HepG2 (cell line): Measurements from ENCODE around the gene KLF16. TPM values are rescaled to one million over a fixed set of nuclear protein-coding genes. Genes with fewer than 3 reads are reported as not detected.
A peak's percentile ranks its signal among the peaks of the same experiment; 100 is the strongest.

Source experiments
- ATAC-seq: fragments of 200-7000 bp; cut with Tn5 transposase; 3 replicates; pipeline ENCODE4 v1.9.1; 2020; ENCODE audit warnings: mild to moderate bottlenecking, moderate library complexity
- BruUV-seq: library from RNA; stranded (reverse); fragments of 400-500 nt; replicated peaks from 2 replicates; lab custom pipeline; 2021; lab: Mats Ljungman, UMichigan
- CTCF ChIA-PET: fragments of 300-600 bp; formaldehyde crosslinking; extraction: SDS; loops from one replicate; lab custom pipeline; 2021; ENCODE audit warnings: low total read pairs, inconsistent platforms, low intra/inter-chr PET ratio; lab: Yijun Ruan, JAX
- POLR2A ChIA-PET: fragments of 350-600 bp; sonication (Branson Sonifier 250); formaldehyde crosslinking; loops from one replicate; lab custom pipeline; 2020; ENCODE audit warnings: antibody characterized with exemption, inconsistent platforms; lab: Yijun Ruan, JAX
- DNase-seq: peaks from one replicate; pipeline ENCODE4 v3.0.0-alpha.2; 2015; ENCODE audit warnings: low spot score
- FAIRE-seq: peaks from 3 replicates; lab custom pipeline; 2011; peaks lifted over from hg19 to GRCh38; lab: Jason Lieb, UNC
- H2AFZ ChIP-seq: one replicate; pipeline ENCODE4 v1.6.1; 2011; ENCODE audit warnings: low read length, inconsistent platforms
- H3K27ac ChIP-seq: fragments of 300-600 bp; 3 replicates; pipeline ENCODE4 v1.8.0; 2011; ENCODE audit warnings: mixed run types, mild to moderate bottlenecking, mixed read lengths, low read length, inconsistent platforms; ENCODE audit not compliant: insufficient read depth; ENCODE audit errors: extremely low read length
- H3K27me3 ChIP-seq, 2 experiments: fragments of 200-600 bp in 1 of 2; 2 replicates in 1 of 2; 3 replicates in 1 of 2; pipeline versions ENCODE4 v1.6.0 to v1.8.0; 2011; ENCODE audit warnings: low read length in 2 of 2, mild to moderate bottlenecking in 2 of 2, moderate library complexity in 2 of 2, inconsistent platforms in 1 of 2; ENCODE audit not compliant: insufficient read depth in 2 of 2, control insufficient read depth in 1 of 2
- H3K36me3 ChIP-seq, 2 experiments: fragments of 200-600 bp in 1 of 2; replicated peaks in 1 of 2; 2 replicates in 1 of 2; 3 replicates in 1 of 2; pipeline versions ENCODE4 v1.5.1 to v1.8.0; 2011; ENCODE audit warnings: low read length in 2 of 2, inconsistent platforms in 1 of 2; ENCODE audit not compliant: insufficient read depth in 2 of 2, control insufficient read depth in 1 of 2
- H3K4me1 ChIP-seq: 2 replicates; pipeline ENCODE4 v1.5.1; 2012; ENCODE audit warnings: low read length, inconsistent platforms; ENCODE audit not compliant: insufficient read depth
- H3K4me2 ChIP-seq: 2 replicates; pipeline ENCODE4 v1.6.0; 2011; ENCODE audit warnings: low read depth, low read length, inconsistent platforms
- H3K4me3 ChIP-seq, 3 experiments: fragments of 200-600 bp in 1 of 3; sonication (generic), shearing (Covaris generic) in 1 of 3; replicated peaks in 1 of 3; 2 replicates each; pipeline ENCODE4 v1.5.1; 2011 to 2016; ENCODE audit warnings: low read length in 3 of 3, inconsistent platforms in 2 of 3, low read depth in 2 of 3, mild to moderate bottlenecking in 2 of 3, control low read depth in 1 of 3, mixed read lengths in 1 of 3; ENCODE audit not compliant: insufficient read depth in 1 of 3
- H3K79me2 ChIP-seq: one replicate; pipeline ENCODE4 v1.6.1; 2011; ENCODE audit warnings: low read length, inconsistent platforms; ENCODE audit not compliant: insufficient read depth
- H3K9ac ChIP-seq: 2 replicates; pipeline ENCODE4 v1.6.0; 2011; ENCODE audit warnings: mild to moderate bottlenecking, low read depth, low read length, inconsistent platforms; ENCODE audit not compliant: insufficient read depth
- H3K9me3 ChIP-seq: 2 replicates; pipeline ENCODE4 v1.5.1; 2012; ENCODE audit warnings: mild to moderate bottlenecking, low read length
- H4K20me1 ChIP-seq: 2 replicates; pipeline ENCODE4 v1.6.0; 2011; ENCODE audit warnings: inconsistent platforms, mild to moderate bottlenecking, low read length, moderate library complexity; ENCODE audit not compliant: insufficient read depth
- BCLAF1 ChIP-seq: fragments of 450-650 bp; IDR thresholded peaks from 2 replicates; pipeline ENCODE4 v1.6.1; 2017; ENCODE audit warnings: mild to moderate bottlenecking
- GFI1 ChIP-seq: sonication (generic); formaldehyde crosslinking; IDR thresholded peaks from 2 replicates; pipeline ENCODE4 v1.5.0; 2020; ENCODE audit warnings: missing genetic modification reagents, mild to moderate bottlenecking, borderline replicate concordance
- MAZ ChIP-seq, 2 experiments: sonication (generic) in 1 of 2; formaldehyde crosslinking in 1 of 2; IDR thresholded peaks; 2 replicates each; pipeline versions ENCODE4 v1.5.0 to v1.6.1; 2012 to 2020; ENCODE audit warnings: low read depth in 2 of 2, mild to moderate bottlenecking in 2 of 2, borderline replicate concordance in 1 of 2, improper control_type of control experiment in 1 of 2, low read length in 1 of 2, missing genetic modification reagents in 1 of 2, moderate library complexity in 1 of 2
- THYN1 ChIP-seq: sonication (generic); formaldehyde crosslinking; IDR thresholded peaks from 2 replicates; pipeline ENCODE4 v1.8.1; 2023; ENCODE audit warnings: low read depth, mild to moderate bottlenecking, moderate library complexity, missing genetic modification reagents, borderline replicate concordance
- ZNF335 ChIP-seq: sonication (generic); formaldehyde crosslinking; IDR thresholded peaks from 2 replicates; pipeline ENCODE4 v1.4.0; 2020; ENCODE audit warnings: missing genetic modification reagents
- ZNF512B ChIP-seq: sonication (generic); formaldehyde crosslinking; IDR thresholded peaks from 2 replicates; pipeline ENCODE4 v1.5.1; 2020; ENCODE audit warnings: missing genetic modification reagents, mild to moderate bottlenecking, borderline replicate concordance
- ZNF816 ChIP-seq: sonication (generic); formaldehyde crosslinking; IDR thresholded peaks from 2 replicates; pipeline ENCODE4 v1.8.0; 2022; ENCODE audit warnings: missing genetic modification reagents, mild to moderate bottlenecking, borderline replicate concordance
- ZSCAN22 ChIP-seq: sonication (generic); formaldehyde crosslinking; IDR thresholded peaks from 2 replicates; pipeline ENCODE4 v1.4.0; 2020; ENCODE audit warnings: mild to moderate bottlenecking, missing genetic modification reagents
- WGBS: methylation state at CpG from one replicate; pipeline ENCODE4 v1.1.6; 2017; ENCODE audit warnings: low lambda C conversion rate; 5-methylcytosine and 5-hydroxymethylcytosine counted together
- in situ Hi-C: cut with HindIII; loops from 2 replicates; pipeline ENCODE4 v1.10.0; 2017; ENCODE audit warnings: low pct_unique_long_range_greater_than_20kb; ENCODE audit not compliant: extremely low pct_ligation_motif_present
- intact Hi-C: fragments of 100-400 bp; cut with micrococcal nuclease; formaldehyde crosslinking; loops from one replicate; pipeline ENCODE4 v1.10.0; 2022; ENCODE audit not compliant: unreplicated experiment
- polyA plus RNA-seq, 8 experiments: library from polyadenylated mRNA; depleted of rRNA in 3 of 8; stranded (reverse) in 7 of 8; unstranded in 1 of 8; fragments of >200 nt; fragmentation: Illumina TruSeq in 4 of 8; extraction: Trizol in 4 of 8; gene quantifications; 2 replicates each; pipeline versions ENCODE4 v1.2.1 to v1.2.3, GENCODE V29; 2011 to 2016; ENCODE audit warnings: low read depth in 4 of 8, missing spikeins in 1 of 8, mixed read lengths in 1 of 8; ENCODE audit not compliant: insufficient read depth in 1 of 8
- total RNA-seq, 5 experiments: library from RNA; depleted of rRNA; stranded (reverse); fragments of >200 nt; fragmentation: Illumina TruSeq; extraction: Trizol; gene quantifications; 2 replicates each; pipeline ENCODE4 v1.2.3, GENCODE V29; 2016; ENCODE audit warnings: low read depth in 1 of 5

The KLF16 gene
- total and polyA plus RNA-seq, 2 of the 13 experiments (the other 11 are each of a cell fraction or from before 2014, with no cell fraction given): 3.5 to 6.7 TPM

GRCh38 chr19:1854542-1855039, 8.8 kb downstream of the KLF16 start:
- POLR2A ChIA-PET: no interaction called here
- 97% methylated on average over 37 of the region's 37 CpGs for WGBS
- intact Hi-C loops (no loop called here), in situ Hi-C loops (no loop called here)
- peak overlapping the region; percentile 13 for H3K27ac ChIP-seq
- H3K9ac ChIP-seq: no peak overlapping the region
- H3K27me3 ChIP-seq: no peaks in the 10 kb centered on the region
- no peak overlapping the region for H3K4me2 ChIP-seq
- CTCF ChIA-PET: no interaction called here
- DNase-seq (no peak), ATAC-seq (no peak)
- H4K20me1 ChIP-seq: peaks cover 40% of the 10 kb centered on the region
- no peak overlapping the region for H2AFZ ChIP-seq
- H3K36me3 ChIP-seq: 0 out of 5 replicates have a peak, but pooled peaks cover 2 to 3% of the 10 kb centered on the region in 2 experiments
- H3K4me1 ChIP-seq: peaks cover 36% of the 10 kb centered on the region
- TF ChIP-seq GFI1 (CRISPR knock-in tag) (no peak), ZNF512B (CRISPR knock-in tag) (no peak), ZNF816 (CRISPR knock-in tag) (no peak)
- TF ChIP-seq, all 625 proteins: peak for 0
- Histone ChIP-seq H3K4me3 (no peak overlapping the region), H3K9me3 (no peaks in the 10 kb centered on the region), H3K79me2 (peaks cover 33% of the 10 kb centered on the region)
- no TSS peak for BruUV-seq
- no peak for FAIRE-seq

GRCh38 chr19:1854039-1854541, 9.3 kb downstream of the KLF16 start:
- Histone ChIP-seq H3K79me2 (peaks cover 28% of the 10 kb centered on the region), H3K27ac (no peak overlapping the region), H3K9me3 (no peaks in the 10 kb centered on the region), H3K36me3 (0 out of 5 replicates have a peak, but pooled peaks cover 2 to 3% of the 10 kb centered on the region in 2 experiments), H3K9ac (no peak overlapping the region), H4K20me1 (peaks cover 37% of the 10 kb centered on the region), H3K4me3 (no peak overlapping the region), H3K27me3 (no peaks in the 10 kb centered on the region), H3K4me2 (no peak overlapping the region), H2AFZ (no peak overlapping the region), H3K4me1 (peaks cover 33% of the 10 kb centered on the region)
- no CpG with 5 or more reads among the region's 16 CpGs for WGBS
- ChIA-PET POLR2A (no interaction called here), CTCF (no interaction called here)
- BruUV-seq: no TSS peak
- no peak for DNase-seq
- no peak for TF ChIP-seq BCLAF1
- TF ChIP-seq MAZ (IDR thresholded peaks at IDR 0.05; ENCODE audit: borderline replicate concordance, low read depth, low read length): no peak
- TF ChIP-seq MAZ (CRISPR knock-in tag; IDR thresholded peaks at IDR 0.05; ENCODE audit: low read depth): no peak
- no peak for TF ChIP-seq ZNF335 (CRISPR knock-in tag)
- no peak for TF ChIP-seq THYN1 (CRISPR knock-in tag)
- TF ChIP-seq ZSCAN22 (CRISPR knock-in tag): no peak
- no peak for ATAC-seq
- in situ Hi-C loops (no loop called here), intact Hi-C loops (no loop called here)
- no peak for FAIRE-seq
